Measurements from ENCODE around the gene ASTL.

The ASTL gene

GRCh38 chr2:96131813-96132745, 6.2 kb downstream of the ASTL start:
- Mint-ChIP-seq H3K27me3 (no peaks in the 10 kb centered on the region), H3K9me3 (ENCODE audit: low read depth) (no peaks in the 10 kb centered on the region), H3K36me3 (peaks cover 7% of the 10 kb centered on the region), H3K4me1 (ENCODE audit: low read depth) (peaks cover 11% of the 10 kb centered on the region), H3K4me3 (no peak overlapping the region), H3K27ac (peak overlapping the region; percentile 77)

DNA sequence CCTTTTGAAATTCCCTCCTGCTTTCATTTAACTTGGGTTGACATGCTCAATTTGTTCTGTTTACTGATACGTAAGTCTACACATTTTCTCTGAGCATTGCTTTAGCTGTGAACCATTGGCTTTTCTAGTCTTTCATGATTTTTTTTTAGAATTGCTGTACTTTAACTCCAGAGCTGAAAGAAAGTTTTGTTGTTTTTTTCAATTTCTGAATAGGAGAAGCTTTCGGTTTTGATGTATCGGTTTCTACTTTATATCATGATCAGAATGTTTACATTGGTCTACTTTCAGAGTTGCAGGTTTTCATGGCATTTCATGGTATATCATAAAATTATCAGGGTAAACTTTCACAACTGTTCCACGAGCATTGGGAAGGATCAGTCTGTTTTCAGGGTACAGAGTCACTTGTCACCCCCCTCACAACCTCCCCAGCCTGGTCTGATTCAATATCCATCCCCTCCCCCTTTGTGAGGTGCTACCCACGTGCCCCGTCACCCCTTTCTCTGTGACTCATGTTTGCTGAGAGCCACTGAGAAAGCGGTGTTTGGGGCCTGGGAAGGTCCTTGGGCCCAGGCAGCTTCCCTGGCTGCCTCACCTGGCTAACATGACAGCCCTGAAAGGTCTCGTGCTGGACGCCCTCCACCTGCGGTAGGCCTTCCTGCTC, 7.0 kb downstream of the ASTL start:
- peaks cover 11% of the 10 kb centered on the region for H3K4me1 Mint-ChIP-seq (ENCODE audit: low read depth)
- no peak overlapping the region for H3K4me3 Mint-ChIP-seq
- H3K27me3 Mint-ChIP-seq, result no peaks in the 10 kb centered on the region
- H3K36me3 Mint-ChIP-seq, result peaks cover 10% of the 10 kb centered on the region
- peak overlapping the region; percentile 77 for H3K27ac Mint-ChIP-seq
- H3K9me3 Mint-ChIP-seq (ENCODE audit: low read depth), result no peaks in the 10 kb centered on the region

DNA sequence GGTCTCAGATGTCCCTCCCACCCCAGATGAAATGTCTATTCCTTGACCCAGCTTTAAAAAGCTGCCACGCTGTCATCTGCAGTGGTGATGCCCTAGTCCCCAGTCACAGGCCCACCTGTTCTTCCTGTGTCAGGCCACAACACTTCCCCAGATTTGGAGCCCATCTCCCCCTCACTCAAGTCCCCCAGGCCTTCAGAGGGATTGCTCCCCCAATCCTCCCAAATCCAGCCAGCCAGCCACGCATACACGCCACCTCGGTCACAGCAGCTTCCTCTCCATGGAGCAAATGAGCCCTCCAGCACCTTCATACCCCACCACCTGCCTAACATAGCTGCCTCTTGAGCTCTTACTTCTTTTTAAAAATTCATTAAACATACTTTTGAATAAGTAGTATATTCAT, 7.8 kb downstream of the ASTL start:
- no peak overlapping the region for H3K4me3 Mint-ChIP-seq
- H3K27ac Mint-ChIP-seq, result no peak overlapping the region
- peaks cover 16% of the 10 kb centered on the region for H3K36me3 Mint-ChIP-seq
- H3K27me3 Mint-ChIP-seq, result no peaks in the 10 kb centered on the region
- peaks cover 11% of the 10 kb centered on the region for H3K4me1 Mint-ChIP-seq (ENCODE audit: low read depth)
- no peaks in the 10 kb centered on the region for H3K9me3 Mint-ChIP-seq (ENCODE audit: low read depth)

- H3K4me1 Mint-ChIP-seq (ENCODE audit: low read depth), result peaks cover 11% of the 10 kb centered on the region
- H3K27ac Mint-ChIP-seq, result no peak overlapping the region
- H3K4me3 Mint-ChIP-seq, result no peak overlapping the region
- H3K9me3 Mint-ChIP-seq (ENCODE audit: low read depth), result no peaks in the 10 kb centered on the region
- peaks cover 24% of the 10 kb centered on the region for H3K36me3 Mint-ChIP-seq
- H3K27me3 Mint-ChIP-seq, result peaks cover 1% of the 10 kb centered on the region
Observed at GRCh38 chr2:96129528-96130120, 8.7 kb downstream of the ASTL start.

GRCh38 chr2:96128456-96128855, 9.8 kb downstream of the ASTL start:
- H3K9me3 Mint-ChIP-seq (ENCODE audit: low read depth), result no peaks in the 10 kb centered on the region
- H3K27me3 Mint-ChIP-seq, result peaks cover 2% of the 10 kb centered on the region
- H3K36me3 Mint-ChIP-seq, result peaks cover 28% of the 10 kb centered on the region
- no peak overlapping the region for H3K27ac Mint-ChIP-seq
- peaks cover 11% of the 10 kb centered on the region for H3K4me1 Mint-ChIP-seq (ENCODE audit: low read depth)
- H3K4me3 Mint-ChIP-seq, result no peak overlapping the region

DNA sequence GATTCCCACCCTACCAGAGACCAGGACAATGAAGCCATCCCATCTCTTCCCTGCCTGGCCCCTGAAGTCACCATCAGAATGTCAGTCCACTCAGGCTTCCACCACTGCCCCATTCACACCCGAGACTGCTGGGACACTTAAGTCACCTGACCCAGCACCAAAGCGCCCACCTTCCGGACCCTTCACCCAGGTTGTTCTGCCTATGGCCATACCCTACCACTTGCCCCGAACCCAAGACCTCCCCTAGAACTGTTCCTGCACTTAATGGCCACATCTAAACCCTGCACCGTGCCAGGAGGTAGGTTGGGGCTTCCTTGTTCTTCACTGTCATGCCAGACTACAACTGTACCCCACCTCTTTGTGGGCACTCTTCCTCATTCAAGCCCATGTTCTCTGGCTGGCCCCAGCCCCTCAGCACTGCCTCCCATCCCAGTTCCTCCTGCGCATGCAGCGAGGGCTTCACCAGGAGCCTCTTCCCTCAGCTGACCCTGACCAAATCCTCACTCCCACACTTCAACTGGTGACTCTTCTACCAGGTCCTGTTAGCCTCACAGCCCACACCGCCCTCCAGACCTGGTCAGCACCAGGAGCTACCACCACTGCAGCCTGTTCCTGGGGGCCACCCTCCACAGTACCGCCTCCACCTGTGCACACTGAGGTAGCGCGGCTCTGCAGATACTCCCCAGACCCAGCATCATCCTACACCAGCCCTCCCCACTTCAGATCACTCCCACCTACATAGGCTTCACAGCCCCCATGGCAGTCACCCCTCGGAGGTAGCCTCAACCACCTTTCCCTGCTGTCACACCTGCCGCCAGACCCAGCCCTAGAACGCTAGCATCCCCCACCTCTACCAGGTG, 13.7 kb downstream of the ASTL start:
- Mint-ChIP-seq H3K27ac (no peak overlapping the region), H3K27me3 (peaks cover 11% of the 10 kb centered on the region), H3K4me1 (ENCODE audit: low read depth) (peaks cover 9% of the 10 kb centered on the region), H3K4me3 (no peak overlapping the region), H3K9me3 (ENCODE audit: low read depth) (no peaks in the 10 kb centered on the region), H3K36me3 (peaks cover 26% of the 10 kb centered on the region)

DNA sequence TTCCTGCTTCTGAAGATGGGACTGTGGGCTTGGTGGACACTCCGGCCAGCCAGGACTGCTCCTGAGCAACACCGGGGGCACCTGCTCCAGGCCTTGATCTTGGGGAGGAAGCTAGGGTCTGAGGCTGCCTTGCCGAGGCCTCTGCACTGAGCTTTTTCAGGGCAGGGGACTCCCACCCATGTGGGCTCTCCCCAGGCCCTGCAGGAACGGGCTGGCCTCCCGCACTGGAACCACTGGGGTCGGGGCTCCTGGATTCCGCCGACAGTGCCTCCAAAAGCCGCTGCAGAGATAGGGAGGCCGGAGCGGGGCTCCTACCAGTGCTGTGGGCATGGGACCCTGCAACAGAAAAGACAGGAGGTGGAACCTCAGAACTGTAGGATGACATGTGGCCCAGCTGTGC, 14.4 kb downstream of the ASTL start:
- Mint-ChIP-seq H3K4me1 (ENCODE audit: low read depth) (peaks cover 9% of the 10 kb centered on the region), H3K27ac (no peak overlapping the region)

DNA sequence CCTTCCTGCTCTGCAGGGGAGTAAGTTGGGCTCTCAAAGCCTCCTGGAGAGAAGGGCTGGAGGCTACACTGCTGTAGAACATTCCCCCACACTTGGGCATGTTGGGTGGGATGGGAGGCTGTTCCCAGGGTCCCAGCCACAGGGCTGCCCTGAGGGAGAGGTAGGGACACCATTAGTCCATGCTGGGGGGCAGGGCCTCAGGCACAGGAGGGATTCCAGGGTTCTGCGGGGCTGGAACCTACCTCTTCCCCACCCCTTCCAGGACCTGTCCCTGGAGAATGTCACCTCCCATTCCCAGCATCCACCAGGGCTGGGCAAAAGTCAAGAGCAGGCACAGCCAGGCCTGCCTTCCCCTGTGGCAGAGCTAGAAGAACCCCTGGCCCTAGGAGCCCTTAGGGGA, 15.0 kb downstream of the ASTL start:
- H3K4me3 Mint-ChIP-seq, result no peak overlapping the region
- peaks cover 14% of the 10 kb centered on the region for H3K27me3 Mint-ChIP-seq
- peaks cover 9% of the 10 kb centered on the region for H3K4me1 Mint-ChIP-seq (ENCODE audit: low read depth)
- no peak overlapping the region for H3K27ac Mint-ChIP-seq
- peaks cover 23% of the 10 kb centered on the region for H3K36me3 Mint-ChIP-seq
- H3K9me3 Mint-ChIP-seq (ENCODE audit: low read depth), result no peaks in the 10 kb centered on the region

More for the DNA sequence above, 14.4 kb downstream of the ASTL start:
- H3K4me3 Mint-ChIP-seq, result no peak overlapping the region
- peaks cover 12% of the 10 kb centered on the region for H3K27me3 Mint-ChIP-seq
- H3K9me3 Mint-ChIP-seq (ENCODE audit: low read depth), result no peaks in the 10 kb centered on the region
- H3K36me3 Mint-ChIP-seq, result peaks cover 23% of the 10 kb centered on the region

DNA sequence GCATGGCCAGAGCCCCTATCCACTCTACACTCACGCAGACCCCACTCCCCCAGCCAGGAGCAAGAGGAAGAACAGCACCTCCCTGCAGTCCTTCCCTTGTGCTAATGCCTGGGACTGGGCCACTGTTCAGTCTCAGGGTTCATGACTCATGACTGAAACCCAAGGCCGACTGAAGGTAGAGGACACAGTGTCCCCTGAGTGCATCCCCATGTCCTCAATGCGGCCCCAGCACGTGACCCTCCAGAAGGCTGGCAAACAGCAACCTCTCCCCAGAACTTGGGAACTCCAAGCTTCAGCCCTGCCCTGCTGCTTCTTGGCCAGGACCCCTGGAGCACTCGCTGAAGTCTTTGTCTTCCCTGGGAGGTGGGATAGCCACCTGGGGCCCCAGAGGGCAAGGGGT, 15.9 kb downstream of the ASTL start:
- H3K27me3 Mint-ChIP-seq, result peaks cover 14% of the 10 kb centered on the region

DNA sequence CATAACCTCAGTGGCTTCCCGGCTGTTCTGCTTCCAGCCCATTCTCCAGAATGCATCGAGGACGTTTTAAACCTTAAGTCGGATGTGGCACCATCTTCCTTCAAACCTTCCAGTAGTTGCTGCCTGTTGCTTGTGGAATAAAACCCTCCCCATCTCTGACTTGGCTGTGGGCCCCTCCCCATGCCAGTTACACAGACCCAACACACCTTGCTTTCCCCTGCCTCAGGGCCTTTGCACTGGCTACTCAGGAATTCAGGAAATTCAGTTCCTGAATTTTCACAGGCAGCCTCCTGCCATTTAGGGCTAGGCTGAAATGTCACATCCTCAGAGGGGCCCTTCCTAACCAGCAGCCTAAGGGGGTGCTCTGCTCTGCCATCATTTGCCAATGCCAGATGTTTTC, 16.9 kb downstream of the ASTL start:
- Mint-ChIP-seq H3K27me3 (peaks cover 14% of the 10 kb centered on the region), H3K36me3 (peaks cover 18% of the 10 kb centered on the region), H3K4me3 (no peak overlapping the region), H3K27ac (no peak overlapping the region), H3K4me1 (ENCODE audit: low read depth) (peaks cover 15% of the 10 kb centered on the region), H3K9me3 (ENCODE audit: low read depth) (no peaks in the 10 kb centered on the region)

More for the DNA sequence above, 15.9 kb downstream of the ASTL start:
- H3K4me3 Mint-ChIP-seq, result no peak overlapping the region
- no peaks in the 10 kb centered on the region for H3K9me3 Mint-ChIP-seq (ENCODE audit: low read depth)
- peaks cover 12% of the 10 kb centered on the region for H3K4me1 Mint-ChIP-seq (ENCODE audit: low read depth)
- H3K27ac Mint-ChIP-seq, result no peak overlapping the region
- H3K36me3 Mint-ChIP-seq, result peaks cover 23% of the 10 kb centered on the region

DNA sequence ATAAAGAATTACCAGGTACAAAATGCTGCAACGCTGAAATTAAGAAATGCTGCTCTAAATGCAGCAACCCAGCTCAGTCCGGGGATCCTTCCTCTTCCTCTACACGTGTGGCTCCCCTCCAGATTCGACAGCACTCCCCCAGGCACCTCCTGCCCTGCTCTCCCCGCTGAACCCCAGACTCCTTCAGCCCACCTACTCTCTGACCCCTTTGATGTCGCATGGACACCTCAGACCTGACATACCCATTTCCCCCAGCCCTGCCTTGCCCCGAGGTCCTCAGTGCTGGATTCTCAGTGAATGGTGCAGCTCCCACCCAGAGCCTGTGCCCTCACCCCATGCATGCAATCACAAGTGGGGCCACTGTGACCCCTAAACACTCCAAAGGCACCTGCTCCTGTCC, 17.3 kb downstream of the ASTL start:
- H3K36me3 Mint-ChIP-seq, result peaks cover 15% of the 10 kb centered on the region
- no peak overlapping the region for H3K27ac Mint-ChIP-seq
- peaks cover 15% of the 10 kb centered on the region for H3K4me1 Mint-ChIP-seq (ENCODE audit: low read depth)
- no peaks in the 10 kb centered on the region for H3K9me3 Mint-ChIP-seq (ENCODE audit: low read depth)
- H3K27me3 Mint-ChIP-seq, result peaks cover 14% of the 10 kb centered on the region
- H3K4me3 Mint-ChIP-seq, result no peak overlapping the region

- peaks cover 14% of the 10 kb centered on the region for H3K27me3 Mint-ChIP-seq
- H3K36me3 Mint-ChIP-seq, result peaks cover 9% of the 10 kb centered on the region
- no peak overlapping the region for H3K4me3 Mint-ChIP-seq
- H3K27ac Mint-ChIP-seq, result no peak overlapping the region
- H3K4me1 Mint-ChIP-seq (ENCODE audit: low read depth), result peaks cover 19% of the 10 kb centered on the region
- H3K9me3 Mint-ChIP-seq (ENCODE audit: low read depth), result no peaks in the 10 kb centered on the region
Observed at GRCh38 chr2:96120091-96120720, 18.1 kb downstream of the ASTL start.

GRCh38 chr2:96119389-96119751, 18.9 kb downstream of the ASTL start:
- peaks cover 2% of the 10 kb centered on the region for H3K36me3 Mint-ChIP-seq
- H3K27me3 Mint-ChIP-seq, result peaks cover 12% of the 10 kb centered on the region
- peaks cover 19% of the 10 kb centered on the region for H3K4me1 Mint-ChIP-seq (ENCODE audit: low read depth)
- H3K9me3 Mint-ChIP-seq (ENCODE audit: low read depth), result no peaks in the 10 kb centered on the region
- H3K4me3 Mint-ChIP-seq, result no peak overlapping the region
- H3K27ac Mint-ChIP-seq, result no peak overlapping the region

DNA sequence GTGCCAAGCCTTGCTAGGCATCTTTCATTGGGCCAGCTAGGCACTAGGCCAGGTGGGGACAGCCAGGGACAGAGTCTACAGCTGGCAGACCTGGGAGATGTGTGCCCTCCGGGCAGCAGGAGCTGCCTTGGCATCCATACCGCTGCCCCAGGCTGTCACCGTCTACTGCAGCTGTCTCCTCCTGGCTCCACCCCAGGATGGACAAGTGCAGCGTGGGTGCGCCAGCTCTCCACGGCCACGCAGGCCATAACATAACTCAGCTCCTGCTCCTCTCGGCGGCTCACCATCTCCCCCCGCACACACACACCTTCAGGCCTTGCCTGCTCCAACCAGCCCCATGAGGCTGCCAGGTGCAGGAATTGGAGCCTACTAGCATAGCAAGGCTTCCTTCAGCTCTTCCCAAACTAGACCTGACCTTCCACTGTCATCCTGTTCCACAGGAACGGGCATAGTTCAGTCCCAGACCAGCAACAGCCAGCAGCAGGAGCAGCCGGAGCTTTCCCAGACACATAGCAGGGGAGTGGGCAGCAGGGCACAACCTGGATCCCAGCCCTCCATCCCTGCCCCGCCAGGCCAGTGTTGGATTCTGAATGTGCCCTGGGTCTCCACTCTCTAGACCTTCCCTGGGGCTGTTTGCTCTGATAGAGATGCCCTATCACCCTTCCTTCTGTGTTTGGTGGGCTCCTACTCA, 19.5 kb downstream of the ASTL start:
- H3K9me3 Mint-ChIP-seq (ENCODE audit: low read depth), result no peaks in the 10 kb centered on the region
- H3K4me1 Mint-ChIP-seq (ENCODE audit: low read depth), result peaks cover 19% of the 10 kb centered on the region
- H3K36me3 Mint-ChIP-seq, result no peaks in the 10 kb centered on the region
- no peak overlapping the region for H3K27ac Mint-ChIP-seq
- H3K4me3 Mint-ChIP-seq, result peak overlapping the region; percentile 46
- H3K27me3 Mint-ChIP-seq, result peaks cover 12% of the 10 kb centered on the region
